Vagina (tissue), 2 donors: ENCODE data around the gene AXIN1.

Experiments
- CTCF ChIP-seq, 3 experiments: fragments of 450-650 bp in 2 of 3; fragments of 200-600 bp in 1 of 3; sonication (generic) in 1 of 3; IDR thresholded peaks; one replicate each; pipeline ENCODE4 v1.5.1; 2017 to 2019; ENCODE audit warnings: antibody characterized with exemption in 3 of 3, mild to moderate bottlenecking in 2 of 3, moderate library complexity in 2 of 3
- POLR2A ChIP-seq, 2 donors: fragments of 450-650 bp; IDR thresholded peaks; one replicate each; pipeline ENCODE4 v1.6.1; 2017; ENCODE audit warnings: antibody characterized with exemption in 2 of 2, mild to moderate bottlenecking in 2 of 2, moderate library complexity in 2 of 2

DNA sequence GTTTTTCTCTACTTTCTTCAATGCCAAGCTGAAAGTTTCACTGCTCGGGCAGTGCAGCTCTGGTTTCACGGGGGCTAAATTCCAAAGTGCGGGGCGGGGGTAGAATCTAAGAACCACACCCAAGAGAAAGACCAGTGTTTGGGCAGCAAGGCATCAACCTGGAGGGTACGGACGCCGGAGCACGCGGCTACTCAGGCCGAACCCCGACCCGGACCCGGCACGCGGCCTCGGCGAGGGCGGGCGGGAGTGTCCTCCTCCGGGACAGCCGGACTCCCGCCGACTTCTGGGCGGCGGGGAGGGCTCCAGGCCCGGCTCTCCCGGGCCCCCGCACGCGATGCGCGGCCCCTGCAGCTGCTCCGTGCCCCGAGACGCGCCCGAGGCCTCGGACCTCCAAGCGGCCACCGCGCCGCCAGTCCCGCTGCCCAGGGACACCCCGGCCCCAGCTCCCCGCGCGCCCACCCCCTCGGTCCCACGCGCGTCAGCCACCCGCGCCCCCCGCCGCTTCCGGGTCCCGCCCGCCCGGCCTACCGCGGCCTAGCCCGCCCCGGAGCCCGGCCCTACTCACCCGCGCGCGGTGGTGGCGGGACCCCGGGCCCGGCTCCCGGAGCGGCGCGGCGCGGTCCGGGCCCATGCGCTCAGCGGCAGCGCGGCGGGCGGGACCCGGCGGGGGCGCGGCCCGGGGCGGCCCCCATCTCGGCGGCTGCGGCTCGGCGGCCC is 561 bp downstream of the AXIN1 start:
- TF ChIP-seq POLR2A (IDR thresholded peaks at IDR 0.05) = no peak
- TF ChIP-seq CTCF (IDR thresholded peaks at IDR 0.05) = no peak
